HG02759 (cell line): ENCODE measurements around the gene OR51B4.
"Not testable (repeated sequence)": the region's sequence is repeated elsewhere in the genome, so short reads cannot be mapped to it uniquely, and the experiment has no call there.

ENCODE experiments used
- ATAC-seq: cut with Tn5 transposase; IDR thresholded peaks from one replicate; pipeline ENCODE4 v1.9.1; 2021; ENCODE audit warnings: mild to moderate bottlenecking, moderate library complexity; ENCODE audit not compliant: unreplicated experiment

Gene OR51B4

GRCh38 chr11:5301846-5302245, at the start of gene OR51B4:
Gene OR51B4, minus strand, starts transcription at chr11:5301946. Its CDS starts 0 bp downstream, at chr11:5301946.
- ATAC-seq, result no peak

GRCh38 chr11:5351208-5351607, 49.5 kb upstream of the OR51B4 start, which contains the start of gene OR51B6:
Gene OR51B6, plus strand, starts transcription at chr11:5351508. Its CDS starts 0 bp downstream, at chr11:5351508.
- ATAC-seq, result no peak

- ATAC-seq, result no peak
Observed at GRCh38 chr11:5349550-5349949, 47.8 kb upstream of the OR51B4 start.

DNA sequence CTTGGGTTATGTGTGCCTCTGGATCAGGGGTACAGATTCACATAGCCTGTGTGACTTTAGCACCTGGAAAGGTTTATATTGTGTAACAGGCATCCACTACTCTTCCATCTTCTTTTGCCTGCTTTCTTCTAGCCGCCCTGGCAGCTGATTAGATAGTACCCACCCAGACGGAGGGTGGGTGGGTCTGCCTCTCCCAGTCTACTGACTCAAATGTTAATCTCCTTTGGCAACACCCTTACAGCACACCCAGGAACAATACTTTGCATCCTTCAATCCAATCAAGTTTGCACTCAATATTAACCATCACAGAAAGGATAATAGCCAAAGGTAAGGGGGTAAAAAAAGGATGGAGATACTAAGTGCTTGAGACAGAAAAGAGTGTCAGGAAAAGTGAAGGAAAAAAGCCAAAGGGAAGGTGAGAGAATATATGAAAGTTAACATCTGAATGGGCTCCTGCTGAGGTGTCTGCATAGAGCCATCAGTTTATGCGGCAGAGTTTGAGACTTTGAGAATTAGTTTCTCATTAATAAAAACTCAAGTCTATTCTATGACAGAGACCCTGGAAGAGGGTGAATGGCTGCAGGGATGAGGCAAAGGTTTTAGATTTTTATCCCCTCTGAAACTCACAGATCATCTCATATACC, 46.9 kb upstream of the OR51B4 start:
- ATAC-seq, result no peak

GRCh38 chr11:5345831-5346230, 44.1 kb upstream of the OR51B4 start:
- ATAC-seq, result no peak

DNA sequence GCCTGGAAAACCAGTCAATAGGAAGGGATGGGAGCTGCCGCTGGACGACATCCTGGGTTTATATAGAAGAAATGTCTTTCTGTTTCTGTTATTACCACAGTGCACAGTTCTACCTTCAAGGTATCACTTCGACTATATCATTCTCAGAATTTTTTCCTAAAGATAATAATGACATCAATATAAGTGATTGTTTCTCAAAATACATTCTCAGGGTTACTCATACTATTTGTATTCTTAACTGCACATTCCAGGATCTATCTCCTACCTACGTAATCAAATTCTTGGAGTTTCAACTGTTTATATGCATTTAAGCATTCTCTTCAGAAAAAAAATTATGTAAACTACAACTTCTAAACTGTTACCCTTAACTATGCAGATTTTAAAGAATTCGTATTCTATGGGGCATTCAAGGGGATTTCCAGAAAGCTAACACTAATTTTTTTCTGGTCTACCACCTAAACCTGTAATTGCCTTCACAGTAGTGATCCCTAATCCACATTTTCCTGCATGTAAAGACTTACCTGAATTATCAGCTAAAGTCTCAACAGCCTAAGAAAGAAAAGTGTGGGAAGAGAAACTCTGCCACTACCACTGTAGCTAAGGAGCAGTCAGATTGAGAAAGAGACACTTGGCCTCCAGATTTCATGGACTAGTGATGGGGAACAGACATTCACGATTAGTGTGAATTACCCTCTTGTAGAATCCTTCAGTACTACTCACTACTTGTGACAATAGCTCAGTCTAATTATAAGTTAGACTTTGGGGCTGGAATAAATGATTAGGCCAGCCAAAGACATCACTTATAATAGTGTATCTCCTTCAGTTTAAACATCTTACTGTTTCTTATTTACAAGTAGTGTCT, 42.0 kb upstream of the OR51B4 start, which contains the start of gene OR51B5:
Gene OR51B5 (minus strand): TSS at position 51 of the 862 bp plus-strand sequence. CDS start 0 bp downstream, at position 51.
- peak; percentile 37 for ATAC-seq

- peak; percentile 76 for ATAC-seq
Observed at GRCh38 chr11:5339771-5340322, 38.1 kb upstream of the OR51B4 start.

DNA sequence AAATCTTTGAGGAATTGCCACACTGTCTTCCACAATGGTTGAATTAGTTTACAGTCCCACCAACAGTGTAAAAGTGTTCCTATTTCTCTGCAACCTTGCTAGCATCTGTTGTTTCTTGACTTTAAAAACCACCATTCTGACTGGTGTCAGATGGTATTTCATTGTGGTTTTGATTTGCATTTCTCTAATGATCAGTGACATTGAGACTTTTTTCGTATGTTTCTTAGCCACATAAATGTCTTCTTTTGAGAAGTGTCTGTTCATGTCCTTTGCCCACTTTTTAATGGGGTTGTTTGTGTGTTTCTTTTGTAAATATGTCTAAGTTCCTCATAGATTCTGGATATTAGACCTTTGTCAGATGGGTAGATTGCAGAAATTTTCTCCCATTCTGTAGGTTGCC, 35.5 kb upstream of the OR51B4 start:
- not testable (repeated sequence) for ATAC-seq

DNA sequence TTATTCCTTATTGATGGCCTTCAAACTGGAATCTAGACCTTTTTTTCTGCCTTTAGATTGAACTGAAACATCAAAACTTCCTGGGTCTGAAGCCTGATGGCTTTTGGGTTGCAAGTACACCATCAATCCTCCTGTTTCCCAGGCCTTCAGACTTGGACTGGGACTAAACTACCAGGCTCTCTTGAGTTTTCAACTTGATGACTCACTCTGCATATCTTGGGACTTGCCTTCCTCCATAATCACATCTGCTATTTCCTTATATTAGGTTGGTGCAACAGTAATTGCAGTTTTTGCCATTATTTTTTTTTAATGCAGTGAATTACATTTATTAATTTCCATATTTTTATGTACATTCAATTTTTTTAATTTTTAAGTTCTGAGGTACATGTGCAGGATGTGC, 34.6 kb upstream of the OR51B4 start:
- no peak for ATAC-seq

- ATAC-seq, result no peak
Observed at GRCh38 chr11:5335170-5335569, 33.4 kb upstream of the OR51B4 start.

DNA sequence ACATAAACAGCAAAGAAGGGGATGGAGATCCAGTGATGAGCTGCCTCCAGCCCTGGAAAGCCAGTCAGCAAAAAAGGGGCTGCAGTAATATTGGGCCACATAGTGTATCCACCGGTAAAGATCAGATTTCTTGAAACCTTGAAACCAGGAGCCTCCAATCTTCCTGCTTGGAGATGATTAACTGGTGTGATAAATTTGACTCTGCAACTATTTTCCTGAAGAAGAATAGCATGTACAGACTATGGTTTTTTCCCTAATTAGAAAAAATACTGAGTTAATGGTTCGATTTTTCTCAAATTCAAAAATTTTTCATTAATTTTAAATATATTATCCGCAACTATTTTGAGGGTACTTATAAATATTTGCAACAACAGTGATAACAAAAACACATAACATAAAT, 22.5 kb upstream of the OR51B4 start, which contains the start of gene OR51B2:
Gene OR51B2 (minus strand): TSS at position 101 of the 400 bp plus-strand sequence. CDS start 0 bp downstream, at position 101.
- ATAC-seq, result no peak

DNA sequence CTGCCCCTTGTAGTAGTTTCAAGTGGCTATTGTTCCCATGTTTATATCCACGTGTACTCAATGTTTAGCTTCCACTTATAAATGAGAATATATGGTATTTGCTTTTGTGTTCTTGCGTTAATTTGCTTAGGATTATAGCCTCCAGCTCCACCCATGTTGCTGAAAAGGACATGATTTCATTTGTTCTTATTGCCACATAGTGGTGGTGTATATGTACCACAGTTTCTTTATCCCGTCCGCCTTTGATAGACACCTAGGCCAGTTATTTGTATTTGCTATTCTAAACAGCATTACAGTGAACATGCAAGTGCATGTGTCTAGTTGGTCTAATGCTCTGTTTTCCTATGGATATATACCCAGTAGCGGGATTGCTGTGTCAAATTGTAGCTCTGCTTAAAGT, 15.5 kb upstream of the OR51B4 start:
- no peak for ATAC-seq

- not testable (repeated sequence) for ATAC-seq
Observed at GRCh38 chr11:5313326-5314023, 11.7 kb upstream of the OR51B4 start.

DNA sequence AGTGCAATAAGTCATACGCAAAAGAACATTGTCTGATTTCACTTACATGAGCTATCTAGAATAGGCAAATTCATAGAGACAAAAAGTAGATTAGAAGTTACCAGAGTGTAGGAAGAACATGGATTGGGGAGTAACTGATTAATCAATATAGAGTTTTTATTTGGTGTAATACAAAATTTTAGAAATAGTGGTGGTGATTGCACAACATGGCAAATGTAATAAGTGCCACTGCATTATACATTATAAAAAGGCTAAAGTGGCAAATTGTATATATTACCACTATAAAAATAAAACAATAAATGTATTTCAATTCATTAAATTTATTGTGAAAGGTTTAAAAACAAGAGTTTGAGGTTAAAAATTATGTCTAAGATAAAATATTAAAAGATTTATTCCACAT, 8.7 kb upstream of the OR51B4 start:
- no peak for ATAC-seq

- no peak for ATAC-seq
Observed at GRCh38 chr11:5307256-5308019, 5.7 kb upstream of the OR51B4 start.

- ATAC-seq, result no peak
Observed at GRCh38 chr11:5304046-5304445, 2.3 kb upstream of the OR51B4 start.

DNA sequence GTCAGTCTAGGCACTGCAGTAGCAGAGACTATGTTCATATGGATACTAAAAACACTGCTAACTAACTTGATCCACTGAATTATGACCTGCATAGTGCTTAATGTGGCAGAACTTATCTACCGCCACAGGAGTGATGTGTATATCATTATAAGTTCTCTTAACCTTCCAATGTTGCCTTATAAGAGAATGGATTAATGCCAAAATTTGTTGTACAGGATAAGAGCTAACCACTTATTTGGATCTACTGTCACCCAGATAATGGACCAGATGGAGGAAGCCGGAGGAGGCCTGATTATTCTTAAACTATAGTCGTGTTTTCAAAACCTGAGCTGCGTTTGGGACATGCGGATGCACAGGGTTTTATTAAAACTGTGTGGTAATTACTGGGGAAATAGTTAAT, 1.9 kb upstream of the OR51B4 start:
- ATAC-seq, result no peak

DNA sequence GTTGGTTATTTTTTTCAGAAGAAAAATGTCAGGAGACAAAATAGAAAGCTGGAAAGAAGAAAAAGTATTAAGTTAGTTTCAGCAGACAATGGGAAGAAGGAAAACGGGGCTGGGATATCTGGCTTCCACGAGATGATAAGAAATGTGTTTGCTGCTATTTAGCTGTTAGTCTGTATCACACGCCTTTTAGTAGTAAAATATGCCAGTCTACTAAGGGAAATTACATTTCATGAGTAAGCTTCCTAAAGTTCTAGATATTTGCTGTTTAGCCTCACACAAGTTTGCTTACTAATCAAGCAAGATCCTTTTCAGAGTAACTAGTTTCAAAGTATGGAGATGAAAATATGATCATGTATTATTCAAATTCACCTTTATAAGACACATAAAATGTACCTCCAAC, 1.5 kb downstream of the OR51B4 start:
- ATAC-seq, result no peak

DNA sequence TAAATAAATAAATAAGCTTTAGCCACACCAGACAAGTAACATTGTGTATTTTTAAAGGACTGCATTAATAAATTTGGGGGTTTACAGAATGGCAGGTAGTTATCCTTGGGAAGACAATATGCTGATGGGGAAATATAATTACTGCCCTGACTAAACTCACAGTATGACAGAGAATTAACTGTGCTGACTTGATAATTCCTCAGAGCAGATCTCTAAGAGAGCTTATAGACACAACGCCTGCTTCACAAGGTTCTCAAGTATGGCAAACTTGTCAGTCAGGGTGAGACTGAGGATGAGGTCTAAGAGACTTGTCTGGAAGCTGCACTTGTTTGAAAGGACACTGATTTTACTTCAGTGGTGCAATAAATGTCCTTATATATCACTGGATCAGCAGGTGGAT, 3.3 kb downstream of the OR51B4 start:
- ATAC-seq, result no peak

DNA sequence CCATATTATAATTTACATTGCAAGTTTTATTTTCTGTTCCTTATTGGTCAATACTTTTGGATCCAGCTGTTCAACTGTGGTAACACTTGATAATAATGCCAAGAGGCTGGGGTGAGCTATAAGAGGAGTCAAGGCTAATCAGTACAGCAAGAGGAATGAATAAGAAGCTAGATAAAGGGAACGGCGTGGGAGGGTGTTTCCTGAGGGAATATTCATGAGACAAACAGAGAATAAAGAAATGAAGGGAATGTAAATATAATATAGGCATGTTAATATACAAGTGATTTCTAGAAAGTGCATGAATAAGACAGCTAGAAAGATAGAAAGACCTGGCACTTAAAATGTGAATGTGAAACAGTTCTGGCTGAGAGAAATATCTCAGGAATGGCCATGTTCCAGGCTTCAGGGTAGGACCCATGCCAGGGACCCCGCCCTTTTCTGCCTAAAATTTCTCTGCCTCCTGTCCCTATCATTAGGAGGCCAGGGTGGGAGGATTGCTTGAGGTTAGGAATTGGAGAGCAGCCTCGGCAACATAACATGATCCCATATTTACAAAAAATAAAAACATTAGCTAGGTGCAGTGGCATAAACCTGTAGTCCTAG, 3.9 kb downstream of the OR51B4 start:
- ATAC-seq, result no peak
